Activated T-helper 1 cell treated with anti-CD3 and anti-CD28 coated beads, Interleukin-12 subunit alpha, Interleukin-12 subunit beta, Interleukin-2, Interleukin-4 antibody, amounts not matched to agents 30 ng/mL and 10 ng/mL and 1 ng/mL, durations not matched to agents 14 hours and 24 hours and 36 hours (primary cell): Measurements from ENCODE around the gene KCNK15. TPM values are rescaled to one million over a fixed set of nuclear protein-coding genes. Genes with fewer than 3 reads are reported as not detected.

Experiments
- DNase-seq: peaks from one replicate; pipeline ENCODE4 v3.0.0; 2021; ENCODE audit warnings: low spot score
- H3K27ac Mint-ChIP-seq: one replicate; pipeline ENCODE4 v1.8.0; 2021; ENCODE audit warnings: mild to moderate bottlenecking, mixed read lengths
- H3K27me3 Mint-ChIP-seq: one replicate; pipeline ENCODE4 v1.8.0; 2022; ENCODE audit warnings: mild to moderate bottlenecking, moderate library complexity, mixed read lengths; ENCODE audit not compliant: insufficient read depth
- H3K36me3 Mint-ChIP-seq: one replicate; pipeline ENCODE4 v1.8.0; 2021; ENCODE audit warnings: low read depth, mixed read lengths
- H3K4me1 Mint-ChIP-seq: one replicate; pipeline ENCODE4 v1.8.0; 2021; ENCODE audit warnings: low read depth, mixed read lengths
- H3K4me3 Mint-ChIP-seq: one replicate; pipeline ENCODE4 v1.8.0; 2021; ENCODE audit warnings: mild to moderate bottlenecking, moderate library complexity, mixed read lengths
- H3K9me3 Mint-ChIP-seq: one replicate; pipeline ENCODE4 v1.8.0; 2021; ENCODE audit warnings: mixed read lengths
- intact Hi-C: fragments of 100-400 bp; cut with micrococcal nuclease; formaldehyde crosslinking; loops from one replicate; pipeline ENCODE4 v1.15.1; 2024
- total RNA-seq: library from RNA; stranded (reverse); gene quantifications from 2 replicates; pipeline ENCODE4 v1.2.3, GENCODE V29; 2022

Gene KCNK15
- total RNA-seq, 1 donor from 2014 or later: 1.1 TPM

DNA sequence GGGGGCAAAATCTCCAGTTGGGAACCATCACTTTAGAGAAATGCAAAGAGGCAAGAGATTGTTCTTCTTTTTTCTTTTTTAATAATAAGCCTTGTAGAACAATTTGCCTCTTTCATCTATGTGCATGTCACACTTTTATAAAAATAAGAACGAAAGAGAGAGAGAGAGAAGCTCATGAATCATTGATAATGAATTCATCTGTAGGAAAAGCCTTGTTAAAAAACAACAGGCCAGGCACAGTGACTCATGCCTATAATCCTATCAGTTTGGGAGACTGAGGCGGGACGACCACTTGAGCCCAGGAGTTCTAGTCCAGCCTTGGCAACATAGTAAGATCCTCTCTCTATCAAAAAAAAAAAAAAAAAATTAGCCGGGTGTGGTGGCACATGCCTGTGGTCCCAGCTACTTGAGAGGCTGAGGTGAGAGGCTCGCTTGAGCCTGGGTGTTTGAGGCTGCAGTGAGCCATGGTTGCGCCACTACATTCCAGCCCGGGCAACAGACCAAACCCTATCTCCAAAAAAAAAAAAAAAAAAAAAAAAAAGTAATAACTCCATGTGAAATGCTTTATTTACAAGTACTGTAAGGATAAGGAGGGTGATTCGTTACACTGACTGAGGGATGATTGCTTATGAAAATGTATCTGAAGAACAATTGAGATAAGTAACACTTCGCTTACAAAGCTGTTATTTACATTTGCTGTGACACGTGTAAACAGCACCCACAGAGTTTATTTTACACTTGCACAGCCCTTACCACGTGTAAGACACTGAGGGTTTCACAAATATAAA is 24.5 kb upstream of the KCNK15 start:
- no peaks in the 10 kb centered on the region for H3K36me3 Mint-ChIP-seq
- H3K4me3 Mint-ChIP-seq: no peak overlapping the region
- H3K27me3 Mint-ChIP-seq: no peaks in the 10 kb centered on the region
- peaks cover 5% of the 10 kb centered on the region for H3K4me1 Mint-ChIP-seq
- H3K27ac Mint-ChIP-seq: no peak overlapping the region
- H3K9me3 Mint-ChIP-seq: no peaks in the 10 kb centered on the region
- no peak for DNase-seq
- intact Hi-C loops: no loop called here

GRCh38 chr20:44721785-44722054 is 23.9 kb upstream of the KCNK15 start:
- intact Hi-C loops: no loop called here
- no peak overlapping the region for H3K27ac Mint-ChIP-seq
- H3K9me3 Mint-ChIP-seq: no peaks in the 10 kb centered on the region
- DNase-seq: no peak
- H3K36me3 Mint-ChIP-seq: no peaks in the 10 kb centered on the region
- no peak overlapping the region for H3K4me3 Mint-ChIP-seq
- H3K27me3 Mint-ChIP-seq: no peaks in the 10 kb centered on the region
- H3K4me1 Mint-ChIP-seq: peaks cover 5% of the 10 kb centered on the region

- Mint-ChIP-seq H3K4me3 (no peak overlapping the region), H3K36me3 (no peaks in the 10 kb centered on the region), H3K4me1 (peaks cover 5% of the 10 kb centered on the region), H3K27ac (no peak overlapping the region), H3K27me3 (no peaks in the 10 kb centered on the region), H3K9me3 (no peaks in the 10 kb centered on the region)
- DNase-seq: no peak
- intact Hi-C loops: no loop called here
These were observed 22.7 kb upstream of the KCNK15 start for GRCh38 chr20:44722990-44723389.

DNA sequence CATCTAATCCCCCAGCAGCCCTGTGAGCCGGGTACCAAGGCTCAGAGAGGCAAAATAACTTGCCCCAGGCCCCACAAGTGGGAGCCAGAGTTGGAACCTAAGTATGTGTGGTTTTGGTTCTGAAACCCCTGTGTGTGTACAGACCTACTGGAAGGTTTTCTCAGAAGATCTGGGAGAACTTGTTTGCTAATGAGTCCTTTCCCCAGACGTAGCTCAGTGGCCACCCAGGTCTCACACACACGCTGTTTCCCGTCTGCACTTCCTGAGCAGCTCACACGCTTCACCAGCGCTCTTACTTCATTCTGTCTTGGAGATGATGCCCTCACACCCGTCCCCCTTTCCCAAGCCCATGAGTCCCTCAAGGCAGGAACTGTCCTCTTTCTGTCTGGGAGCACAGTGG is 22.3 kb upstream of the KCNK15 start:
- DNase-seq: no peak
- H3K4me3 Mint-ChIP-seq: no peak overlapping the region
- no peaks in the 10 kb centered on the region for H3K36me3 Mint-ChIP-seq
- peaks cover 5% of the 10 kb centered on the region for H3K4me1 Mint-ChIP-seq
- no peak overlapping the region for H3K27ac Mint-ChIP-seq
- intact Hi-C loops: no loop called here
- no peaks in the 10 kb centered on the region for H3K9me3 Mint-ChIP-seq
- no peaks in the 10 kb centered on the region for H3K27me3 Mint-ChIP-seq

DNA sequence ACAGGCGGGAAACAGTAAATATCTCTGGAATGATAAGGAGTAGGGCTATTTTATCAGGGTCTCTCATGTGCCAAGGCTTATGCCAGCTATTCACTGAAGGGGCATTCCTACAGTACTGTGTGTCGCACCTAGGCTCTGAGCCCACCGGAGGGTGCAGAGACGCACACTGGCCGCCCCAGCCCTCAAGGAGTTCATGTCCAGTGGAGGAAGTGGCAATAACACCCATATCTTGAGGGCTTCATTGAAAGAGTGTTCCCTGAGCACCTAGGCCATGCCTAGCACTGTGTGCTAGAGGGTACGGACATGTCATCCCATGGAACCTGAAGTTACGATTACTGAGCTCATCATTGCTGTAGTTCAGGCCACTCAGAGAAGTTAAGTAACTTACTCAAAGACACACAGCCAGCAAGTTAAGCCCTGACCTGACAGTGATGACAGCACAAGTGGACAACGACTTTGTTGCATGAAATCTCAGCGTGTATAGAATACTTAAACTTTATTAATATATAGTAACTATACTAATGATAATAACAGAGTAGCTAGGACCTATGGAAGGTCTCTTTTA is 21.8 kb upstream of the KCNK15 start:
- no peak for DNase-seq
- intact Hi-C loops: no loop called here
- no peaks in the 10 kb centered on the region for H3K27me3 Mint-ChIP-seq
- H3K4me1 Mint-ChIP-seq: peaks cover 5% of the 10 kb centered on the region
- no peaks in the 10 kb centered on the region for H3K36me3 Mint-ChIP-seq
- no peak overlapping the region for H3K27ac Mint-ChIP-seq
- H3K4me3 Mint-ChIP-seq: no peak overlapping the region
- no peaks in the 10 kb centered on the region for H3K9me3 Mint-ChIP-seq

DNA sequence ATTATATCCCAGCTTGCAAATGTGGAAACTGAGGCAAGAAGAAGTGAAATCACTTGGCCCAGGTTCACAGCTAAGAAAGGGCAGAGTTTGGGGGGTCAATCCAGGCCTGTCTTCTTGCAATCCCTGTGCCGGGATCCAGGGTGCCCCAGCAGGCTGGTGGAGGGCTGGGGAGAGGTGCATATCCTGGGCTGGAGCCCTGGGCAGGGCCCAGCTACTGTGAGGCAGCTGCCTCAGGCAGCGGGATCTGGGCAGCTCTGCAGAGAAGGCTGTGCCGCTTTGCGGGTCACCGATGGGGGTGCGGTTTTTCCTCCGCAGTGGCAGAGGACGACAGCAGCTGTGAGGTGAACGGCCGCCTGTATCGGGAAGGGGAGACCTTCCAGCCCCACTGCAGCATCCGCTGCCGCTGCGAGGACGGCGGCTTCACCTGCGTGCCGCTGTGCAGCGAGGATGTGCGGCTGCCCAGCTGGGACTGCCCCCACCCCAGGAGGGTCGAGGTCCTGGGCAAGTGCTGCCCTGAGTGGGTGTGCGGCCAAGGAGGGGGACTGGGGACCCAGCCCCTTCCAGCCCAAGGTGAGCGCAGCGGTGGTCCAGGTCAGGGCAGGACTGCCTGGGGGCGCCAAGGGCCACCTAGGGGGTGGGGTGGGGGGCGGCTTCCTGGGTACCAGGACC is 21.1 kb upstream of the KCNK15 start:
- no peak overlapping the region for H3K4me3 Mint-ChIP-seq
- no peak overlapping the region for H3K27ac Mint-ChIP-seq
- H3K4me1 Mint-ChIP-seq: peaks cover 5% of the 10 kb centered on the region
- H3K9me3 Mint-ChIP-seq: no peaks in the 10 kb centered on the region
- no peak for DNase-seq
- intact Hi-C loops: no loop called here
- H3K27me3 Mint-ChIP-seq: no peaks in the 10 kb centered on the region
- no peaks in the 10 kb centered on the region for H3K36me3 Mint-ChIP-seq

- intact Hi-C loops: no loop called here
- H3K4me1 Mint-ChIP-seq: peaks cover 5% of the 10 kb centered on the region
- no peaks in the 10 kb centered on the region for H3K36me3 Mint-ChIP-seq
- no peak for DNase-seq
- H3K4me3 Mint-ChIP-seq: no peak overlapping the region
- H3K27me3 Mint-ChIP-seq: no peaks in the 10 kb centered on the region
- H3K9me3 Mint-ChIP-seq: no peaks in the 10 kb centered on the region
- H3K27ac Mint-ChIP-seq: no peak overlapping the region
These were observed 19.8 kb upstream of the KCNK15 start for GRCh38 chr20:44725837-44726236.

DNA sequence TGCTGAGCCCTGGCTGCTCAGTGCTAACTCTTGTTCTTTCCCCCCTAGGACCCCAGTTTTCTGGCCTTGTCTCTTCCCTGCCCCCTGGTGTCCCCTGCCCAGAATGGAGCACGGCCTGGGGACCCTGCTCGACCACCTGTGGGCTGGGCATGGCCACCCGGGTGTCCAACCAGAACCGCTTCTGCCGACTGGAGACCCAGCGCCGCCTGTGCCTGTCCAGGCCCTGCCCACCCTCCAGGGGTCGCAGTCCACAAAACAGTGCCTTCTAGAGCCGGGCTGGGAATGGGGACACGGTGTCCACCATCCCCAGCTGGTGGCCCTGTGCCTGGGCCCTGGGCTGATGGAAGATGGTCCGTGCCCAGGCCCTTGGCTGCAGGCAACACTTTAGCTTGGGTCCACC is 18.6 kb upstream of the KCNK15 start:
- no peak overlapping the region for H3K27ac Mint-ChIP-seq
- no peaks in the 10 kb centered on the region for H3K36me3 Mint-ChIP-seq
- no peak for DNase-seq
- intact Hi-C loops: no loop called here
- H3K27me3 Mint-ChIP-seq: no peaks in the 10 kb centered on the region
- H3K9me3 Mint-ChIP-seq: no peaks in the 10 kb centered on the region
- peaks cover 7% of the 10 kb centered on the region for H3K4me1 Mint-ChIP-seq
- no peak overlapping the region for H3K4me3 Mint-ChIP-seq

- H3K36me3 Mint-ChIP-seq: no peaks in the 10 kb centered on the region
These were observed 18.0 kb upstream of the KCNK15 start for GRCh38 chr20:44727651-44728050.

DNA sequence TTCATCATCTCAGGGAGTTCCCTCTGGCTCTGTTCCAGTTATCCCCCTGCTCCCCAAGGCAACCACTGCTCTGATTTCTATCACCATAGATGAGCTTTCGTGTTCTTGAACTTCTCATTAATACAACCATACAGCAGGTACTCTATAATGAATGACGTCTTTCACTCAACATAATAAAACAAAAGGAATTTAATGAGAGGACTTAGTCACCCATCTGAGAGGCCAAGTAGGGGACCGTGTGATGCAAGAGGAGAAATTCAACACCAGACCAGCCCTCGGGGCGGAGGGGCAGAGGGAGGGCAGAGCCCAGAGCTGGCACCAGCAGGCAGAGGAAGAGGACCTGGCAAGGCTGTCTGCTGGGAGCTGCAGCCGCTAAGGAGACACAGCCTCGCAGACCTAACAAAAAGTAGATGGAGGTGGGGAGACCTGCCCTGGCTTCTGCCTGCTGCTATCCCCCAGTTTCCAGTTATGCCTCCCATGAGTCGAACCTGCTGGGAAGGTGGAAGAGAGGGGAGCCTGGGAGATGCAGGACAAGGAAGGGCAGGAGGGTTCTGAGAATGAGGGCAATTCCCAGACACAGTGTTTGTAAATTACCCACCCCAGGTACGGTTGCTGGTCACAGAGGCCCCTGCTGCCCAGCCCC is 16.7 kb upstream of the KCNK15 start:
- DNase-seq: no peak
- no peak overlapping the region for H3K4me3 Mint-ChIP-seq
- no peaks in the 10 kb centered on the region for H3K9me3 Mint-ChIP-seq
- intact Hi-C loops: no loop called here
- H3K4me1 Mint-ChIP-seq: peaks cover 15% of the 10 kb centered on the region
- peaks cover 2% of the 10 kb centered on the region for H3K27me3 Mint-ChIP-seq
- no peak overlapping the region for H3K27ac Mint-ChIP-seq
- H3K36me3 Mint-ChIP-seq: no peaks in the 10 kb centered on the region

More at GRCh38 chr20:44727651-44728050, 18.0 kb upstream of the KCNK15 start:
- Mint-ChIP-seq H3K27me3 (no peaks in the 10 kb centered on the region), H3K4me1 (peaks cover 13% of the 10 kb centered on the region), H3K4me3 (no peak overlapping the region), H3K9me3 (no peaks in the 10 kb centered on the region), H3K27ac (no peak overlapping the region)
- intact Hi-C loops: no loop called here
- no peak for DNase-seq

- H3K4me1 Mint-ChIP-seq: peaks cover 21% of the 10 kb centered on the region
- peaks cover 2% of the 10 kb centered on the region for H3K27me3 Mint-ChIP-seq
- intact Hi-C loops: loop anchor here (5.0 to 10.0 kb wide), 2 partner anchors 206 to 513 kb away; partner anchors contain the start of gene SERINC3
- DNase-seq: no peak
- H3K27ac Mint-ChIP-seq: no peak overlapping the region
- no peak overlapping the region for H3K4me3 Mint-ChIP-seq
- no peaks in the 10 kb centered on the region for H3K36me3 Mint-ChIP-seq
- no peaks in the 10 kb centered on the region for H3K9me3 Mint-ChIP-seq
These were observed 15.2 kb upstream of the KCNK15 start for GRCh38 chr20:44730441-44730840.

DNA sequence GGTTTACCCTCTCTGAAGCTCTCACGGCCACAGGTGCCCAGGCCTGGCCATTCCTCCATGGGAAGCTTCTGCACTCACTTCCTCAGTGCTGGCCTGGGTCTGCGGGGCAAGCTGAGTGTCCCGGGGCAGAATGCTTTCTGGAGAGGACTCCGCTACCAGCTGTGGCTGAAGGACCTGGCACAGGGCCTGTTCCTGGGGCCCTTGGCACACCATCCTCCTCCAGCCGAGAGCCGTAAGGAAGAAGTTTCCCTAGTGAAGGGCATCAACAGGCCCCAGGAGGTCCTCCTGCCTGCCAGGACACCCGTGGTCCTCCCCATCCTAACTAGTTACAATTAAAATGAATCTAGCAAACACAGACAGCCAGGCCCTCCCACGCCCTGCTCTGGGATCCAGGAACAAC is 14.0 kb upstream of the KCNK15 start:
- H3K4me3 Mint-ChIP-seq: no peak overlapping the region
- intact Hi-C loops: loop anchor here (5.0 to 10.0 kb wide), 2 partner anchors 207 to 514 kb away; partner anchors contain the start of gene SERINC3
- peaks cover 6% of the 10 kb centered on the region for H3K9me3 Mint-ChIP-seq
- no peak overlapping the region for H3K27ac Mint-ChIP-seq
- DNase-seq: no peak
- H3K4me1 Mint-ChIP-seq: peaks cover 33% of the 10 kb centered on the region
- peaks cover 2% of the 10 kb centered on the region for H3K36me3 Mint-ChIP-seq
- H3K27me3 Mint-ChIP-seq: peaks cover 2% of the 10 kb centered on the region

DNA sequence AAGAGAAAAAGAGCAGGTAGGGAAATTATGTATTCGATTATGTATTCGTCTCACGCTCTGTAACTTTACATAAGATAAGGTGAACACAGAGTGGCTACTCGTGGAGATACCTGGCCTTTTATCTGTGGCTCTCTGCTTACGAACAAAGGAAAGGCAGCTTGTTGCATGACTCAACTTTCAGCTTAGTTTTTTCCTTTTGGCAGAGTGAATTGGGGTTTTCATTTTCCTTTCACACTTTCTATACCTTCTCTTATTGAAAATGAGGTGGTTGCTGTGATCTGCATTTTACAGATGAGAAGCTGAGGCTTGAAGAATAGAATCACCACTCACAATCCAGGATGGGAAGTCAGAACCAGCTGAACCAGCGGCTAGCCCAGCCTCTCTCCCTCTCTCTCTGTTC is 13.3 kb upstream of the KCNK15 start:
- DNase-seq: no peak
- H3K4me1 Mint-ChIP-seq: peaks cover 38% of the 10 kb centered on the region
- H3K36me3 Mint-ChIP-seq: peaks cover 2% of the 10 kb centered on the region
- no peak overlapping the region for H3K4me3 Mint-ChIP-seq
- intact Hi-C loops: loop anchor here (5.0 to 10.0 kb wide), 2 partner anchors 208 to 515 kb away; partner anchors contain the start of gene SERINC3
- H3K9me3 Mint-ChIP-seq: peaks cover 9% of the 10 kb centered on the region
- no peak overlapping the region for H3K27ac Mint-ChIP-seq
- peaks cover 2% of the 10 kb centered on the region for H3K27me3 Mint-ChIP-seq
